HCT116 (cell line): Measurements from ENCODE around the gene PRDX2. TPM values are rescaled to one million over a fixed set of nuclear protein-coding genes. Genes with fewer than 3 reads are reported as not detected.

Source experiments
- ATAC-seq: fragments of 200-7000 bp; cut with Tn5 transposase; 2 replicates; pipeline ENCODE4 v1.9.1; 2020; ENCODE audit warnings: mild to moderate bottlenecking, moderate library complexity
- BruUV-seq: library from RNA; stranded (reverse); fragments of 400-500 nt; replicated peaks from 2 replicates; lab custom pipeline; 2021; lab: Mats Ljungman, UMichigan
- CTCF ChIA-PET: fragments of 300-600 bp; sonication (Branson Sonifier 250); formaldehyde crosslinking; loops from one replicate; lab custom pipeline; 2021; ENCODE audit warnings: antibody characterized with exemption; lab: Charles Lee
- POLR2A ChIA-PET: fragments of 300-600, 350-600 bp; sonication (Branson Sonifier 250); formaldehyde crosslinking; loops from one replicate; lab custom pipeline; 2021; ENCODE audit warnings: antibody characterized with exemption; lab: Charles Lee
- RAD21 ChIA-PET, 2 experiments: fragments of 300-600 bp; sonication (Branson Sonifier 250); formaldehyde crosslinking; loops; one replicate each; lab custom pipeline; 2023; ENCODE audit warnings: low total read pairs in 2 of 2; ENCODE audit not compliant: uncharacterized antibody in 2 of 2, unreplicated experiment in 2 of 2, low non-redundant PET in 1 of 2; lab: Charles Lee
- DNase-seq: peaks from one replicate; pipeline ENCODE4 v3.0.0-alpha.2; 2010; ENCODE audit warnings: low read depth, low spot score
- H2AFZ ChIP-seq: fragments of 200-600 bp; shearing (Covaris generic), sonication (generic); 2 replicates; pipeline ENCODE4 v1.6.1; 2017; ENCODE audit warnings: low read depth, mixed run types, mixed read lengths, antibody characterized with exemption, low read length; ENCODE audit not compliant: poor library complexity, severe bottlenecking
- H3K27ac ChIP-seq: 2 replicates; pipeline ENCODE4 v1.5.1; 2012; ENCODE audit warnings: low read depth, low read length
- H3K27me3 ChIP-seq: fragments of 200-600 bp; sonication (generic); 2 replicates; pipeline ENCODE4 v1.6.1; 2016; ENCODE audit warnings: mixed run types, low read length, mixed read lengths; ENCODE audit not compliant: insufficient read depth
- H3K36me3 ChIP-seq, 2 experiments: fragments of 200-500 bp in 1 of 2; fragments of 200-600 bp in 1 of 2; sonication (Bioruptor generic) in 1 of 2; sonication (generic) in 1 of 2; 2 replicates each; pipeline versions ENCODE4 v1.5.1 to v1.6.1; 2014 to 2016; ENCODE audit warnings: low read length in 2 of 2, inconsistent platforms in 1 of 2, mixed read lengths in 1 of 2, mixed run types in 1 of 2; ENCODE audit not compliant: insufficient read depth in 2 of 2, control insufficient read depth in 1 of 2
- H3K4me1 ChIP-seq, 2 experiments: fragments of 200-600 bp in 1 of 2; sonication (generic) in 1 of 2; 2 replicates each; pipeline versions ENCODE4 v1.5.1 to v1.6.1; 2012 to 2017; ENCODE audit warnings: low read length in 2 of 2, inconsistent platforms in 1 of 2, mild to moderate bottlenecking in 1 of 2, mixed read lengths in 1 of 2, mixed run types in 1 of 2, moderate library complexity in 1 of 2; ENCODE audit not compliant: insufficient read depth in 2 of 2, control insufficient read depth in 1 of 2
- H3K4me2 ChIP-seq: fragments of 200-600 bp; sonication (generic); 2 replicates; pipeline ENCODE4 v1.6.1; 2017; ENCODE audit warnings: mixed run types, low read length, mixed read lengths
- H3K4me3 ChIP-seq, 2 experiments: fragments of 200-600 bp in 1 of 2; sonication (generic) in 1 of 2; replicated peaks in 1 of 2; 2 replicates each; pipeline ENCODE4 v1.5.1; 2011 to 2016; ENCODE audit warnings: low read length in 2 of 2, control low read depth in 1 of 2, low read depth in 1 of 2, mild to moderate bottlenecking in 1 of 2, mixed read lengths in 1 of 2, mixed run types in 1 of 2
- H3K79me2 ChIP-seq: fragments of 200-600 bp; sonication (generic); 2 replicates; pipeline ENCODE4 v1.6.1; 2017; ENCODE audit warnings: mild to moderate bottlenecking, mixed run types, low read length, moderate library complexity, mixed read lengths; ENCODE audit not compliant: insufficient read depth
- H3K9ac ChIP-seq: fragments of 200-600 bp; sonication (generic); 2 replicates; pipeline ENCODE4 v1.6.1; 2016; ENCODE audit warnings: low read length, mixed read lengths
- H3K9me2 ChIP-seq: fragments of 200-600 bp; sonication (generic), shearing (Covaris generic); 2 replicates; pipeline ENCODE4 v1.6.1; 2017; ENCODE audit warnings: mixed run types, mild to moderate bottlenecking, moderate library complexity; ENCODE audit not compliant: insufficient read depth
- H3K9me3 ChIP-seq, 2 experiments: fragments of 200-500 bp in 1 of 2; fragments of 200-600 bp in 1 of 2; sonication (Bioruptor generic) in 1 of 2; sonication (generic) in 1 of 2; 2 replicates each; pipeline ENCODE4 v1.6.1; 2014 to 2017; ENCODE audit warnings: low read length in 2 of 2, mixed read lengths in 2 of 2, inconsistent platforms in 1 of 2, low read depth in 1 of 2, mild to moderate bottlenecking in 1 of 2, mixed run types in 1 of 2, moderate library complexity in 1 of 2; ENCODE audit not compliant: control insufficient read depth in 1 of 2, insufficient read depth in 1 of 2
- H4K20me1 ChIP-seq: fragments of 200-600 bp; sonication (generic), shearing (Covaris generic); 2 replicates; pipeline ENCODE4 v1.6.1; 2017; ENCODE audit warnings: mixed run types, mild to moderate bottlenecking, moderate library complexity; ENCODE audit not compliant: insufficient read depth
- EZH2 ChIP-seq: fragments of 200-600 bp; sonication (generic); IDR thresholded peaks from 2 replicates; pipeline ENCODE4 v1.6.1; 2017; ENCODE audit warnings: antibody characterized with exemption, mixed run types
- POLR2A ChIP-seq: IDR thresholded peaks from 2 replicates; pipeline ENCODE4 v1.7.0; 2011; ENCODE audit warnings: borderline replicate concordance; ENCODE audit not compliant: insufficient read depth, insufficient read length; ENCODE audit errors: extremely low read depth
- SP1 ChIP-seq: IDR thresholded peaks from 2 replicates; pipeline ENCODE4 v1.6.1; 2012; ENCODE audit warnings: low read depth
- SRF ChIP-seq: IDR thresholded peaks from 2 replicates; pipeline ENCODE4 v1.6.1; 2012; ENCODE audit warnings: low read depth
- ZFX ChIP-seq: fragments of 450-650 bp; IDR thresholded peaks from 2 replicates; pipeline ENCODE4 v1.6.1; 2017
- intact Hi-C: fragments of 100-400 bp; cut with micrococcal nuclease; formaldehyde crosslinking; loops from 2 replicates; pipeline ENCODE4 v1.10.0; 2022
- total RNA-seq: library from RNA; stranded (reverse); gene quantifications from one replicate; pipeline ENCODE4 v1.2.1, GENCODE V29; 2021; ENCODE audit not compliant: unreplicated experiment
- TF ChIP-seq, protein P1 (sequence below): IDR thresholded peaks from 2 replicates; pipeline ENCODE4 v1.6.1; 2012
- TF ChIP-seq, protein P2 (sequence below): IDR thresholded peaks from 2 replicates; pipeline ENCODE4 v1.6.1; 2011; ENCODE audit warnings: mild to moderate bottlenecking, low read length, moderate library complexity; ENCODE audit not compliant: insufficient replicate concordance; ENCODE audit errors: extremely low read depth
- TF ChIP-seq, protein P3 (sequence below): IDR thresholded peaks from 2 replicates; pipeline ENCODE4 v1.6.1; 2012; ENCODE audit warnings: low read depth

PRDX2 gene
- total RNA-seq, 1 experiment from 2014 or later = 387 TPM

DNA sequence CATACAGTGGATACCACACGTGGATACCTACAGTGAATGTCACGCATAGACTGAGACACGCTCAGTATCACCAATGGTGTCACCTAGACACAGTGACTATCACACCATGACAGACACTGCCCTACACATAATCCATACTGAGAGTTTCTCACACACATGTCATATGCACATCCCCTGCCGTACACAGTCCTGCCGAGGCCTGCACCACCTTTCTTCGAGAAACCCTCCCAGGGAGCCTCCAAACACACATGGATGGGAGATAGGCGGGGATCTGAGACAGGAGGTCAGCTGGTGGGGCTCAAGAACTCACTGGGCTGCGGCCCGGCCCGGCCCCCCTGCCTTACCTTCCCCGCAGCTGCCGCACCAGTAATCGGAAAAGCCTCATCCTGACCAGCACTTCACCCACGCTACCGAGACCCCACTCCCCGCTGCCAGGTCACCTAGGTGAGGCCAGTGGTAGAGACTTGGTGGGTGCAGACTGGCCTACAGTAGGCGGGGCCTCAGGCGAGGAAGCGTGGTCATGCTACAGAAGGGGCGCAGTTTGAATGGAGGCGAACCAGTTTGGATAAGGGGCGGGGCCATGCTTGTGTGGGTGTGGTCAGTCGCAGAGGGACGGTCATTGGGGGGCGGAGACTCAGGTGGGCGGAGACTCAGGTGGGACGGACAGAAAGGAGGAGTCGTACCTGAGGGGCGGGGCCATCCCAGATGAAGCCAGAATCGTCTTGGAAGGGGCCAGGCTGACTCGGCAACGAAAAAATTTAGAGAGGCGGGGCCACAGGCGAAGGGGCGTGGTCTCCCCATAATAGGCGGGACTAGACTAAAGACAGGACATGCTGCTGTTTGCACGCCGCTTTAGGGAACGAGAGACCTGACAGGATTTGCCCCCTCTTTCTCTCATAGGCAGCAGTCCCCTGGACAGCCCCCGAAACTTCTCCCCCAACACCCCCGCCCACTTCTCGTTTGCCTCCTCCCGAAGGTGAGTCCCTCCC is 38.8 kb upstream of the PRDX2 start:
- Histone ChIP-seq H3K36me3 (peaks cover 5 to 6% of the 10 kb centered on the region in 2 experiments; a peak in 1 of 4 replicates), H2AFZ (no peak overlapping the region), H3K4me3 (no peak overlapping the region), H3K27me3 (no peaks in the 10 kb centered on the region), H4K20me1 (no peaks in the 10 kb centered on the region), H3K9me3 (no peaks in the 10 kb centered on the region), H3K9me2 (no peaks in the 10 kb centered on the region), H3K79me2 (peaks cover 36% of the 10 kb centered on the region; the same call in 1 of the 2 replicates), H3K27ac (peak overlapping the region; percentile 46), H3K4me1 (peaks cover 31 to 59% of the 10 kb centered on the region in 2 experiments), H3K4me2 (peak overlapping the region; percentile 52), H3K9ac (peak overlapping the region; percentile 24)
- POLR2A ChIA-PET = no interaction called here
- ATAC-seq (peak; percentile 76), DNase-seq (peak; percentile 93)
- TF ChIP-seq POLR2A (no peak), ZFX (no peak), SP1 (peak; percentile 60), SRF (no peak; the same call in 1 of the 2 replicates), EZH2 (no peak)
- TF ChIP-seq, protein P1, sequence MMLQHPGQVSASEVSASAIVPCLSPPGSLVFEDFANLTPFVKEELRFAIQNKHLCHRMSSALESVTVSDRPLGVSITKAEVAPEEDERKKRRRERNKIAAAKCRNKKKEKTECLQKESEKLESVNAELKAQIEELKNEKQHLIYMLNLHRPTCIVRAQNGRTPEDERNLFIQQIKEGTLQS = no peak
- TF ChIP-seq, protein P2, sequence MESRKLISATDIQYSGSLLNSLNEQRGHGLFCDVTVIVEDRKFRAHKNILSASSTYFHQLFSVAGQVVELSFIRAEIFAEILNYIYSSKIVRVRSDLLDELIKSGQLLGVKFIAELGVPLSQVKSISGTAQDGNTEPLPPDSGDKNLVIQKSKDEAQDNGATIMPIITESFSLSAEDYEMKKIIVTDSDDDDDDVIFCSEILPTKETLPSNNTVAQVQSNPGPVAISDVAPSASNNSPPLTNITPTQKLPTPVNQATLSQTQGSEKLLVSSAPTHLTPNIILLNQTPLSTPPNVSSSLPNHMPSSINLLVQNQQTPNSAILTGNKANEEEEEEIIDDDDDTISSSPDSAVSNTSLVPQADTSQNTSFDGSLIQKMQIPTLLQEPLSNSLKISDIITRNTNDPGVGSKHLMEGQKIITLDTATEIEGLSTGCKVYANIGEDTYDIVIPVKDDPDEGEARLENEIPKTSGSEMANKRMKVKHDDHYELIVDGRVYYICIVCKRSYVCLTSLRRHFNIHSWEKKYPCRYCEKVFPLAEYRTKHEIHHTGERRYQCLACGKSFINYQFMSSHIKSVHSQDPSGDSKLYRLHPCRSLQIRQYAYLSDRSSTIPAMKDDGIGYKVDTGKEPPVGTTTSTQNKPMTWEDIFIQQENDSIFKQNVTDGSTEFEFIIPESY = no peak
- TF ChIP-seq, protein P3, sequence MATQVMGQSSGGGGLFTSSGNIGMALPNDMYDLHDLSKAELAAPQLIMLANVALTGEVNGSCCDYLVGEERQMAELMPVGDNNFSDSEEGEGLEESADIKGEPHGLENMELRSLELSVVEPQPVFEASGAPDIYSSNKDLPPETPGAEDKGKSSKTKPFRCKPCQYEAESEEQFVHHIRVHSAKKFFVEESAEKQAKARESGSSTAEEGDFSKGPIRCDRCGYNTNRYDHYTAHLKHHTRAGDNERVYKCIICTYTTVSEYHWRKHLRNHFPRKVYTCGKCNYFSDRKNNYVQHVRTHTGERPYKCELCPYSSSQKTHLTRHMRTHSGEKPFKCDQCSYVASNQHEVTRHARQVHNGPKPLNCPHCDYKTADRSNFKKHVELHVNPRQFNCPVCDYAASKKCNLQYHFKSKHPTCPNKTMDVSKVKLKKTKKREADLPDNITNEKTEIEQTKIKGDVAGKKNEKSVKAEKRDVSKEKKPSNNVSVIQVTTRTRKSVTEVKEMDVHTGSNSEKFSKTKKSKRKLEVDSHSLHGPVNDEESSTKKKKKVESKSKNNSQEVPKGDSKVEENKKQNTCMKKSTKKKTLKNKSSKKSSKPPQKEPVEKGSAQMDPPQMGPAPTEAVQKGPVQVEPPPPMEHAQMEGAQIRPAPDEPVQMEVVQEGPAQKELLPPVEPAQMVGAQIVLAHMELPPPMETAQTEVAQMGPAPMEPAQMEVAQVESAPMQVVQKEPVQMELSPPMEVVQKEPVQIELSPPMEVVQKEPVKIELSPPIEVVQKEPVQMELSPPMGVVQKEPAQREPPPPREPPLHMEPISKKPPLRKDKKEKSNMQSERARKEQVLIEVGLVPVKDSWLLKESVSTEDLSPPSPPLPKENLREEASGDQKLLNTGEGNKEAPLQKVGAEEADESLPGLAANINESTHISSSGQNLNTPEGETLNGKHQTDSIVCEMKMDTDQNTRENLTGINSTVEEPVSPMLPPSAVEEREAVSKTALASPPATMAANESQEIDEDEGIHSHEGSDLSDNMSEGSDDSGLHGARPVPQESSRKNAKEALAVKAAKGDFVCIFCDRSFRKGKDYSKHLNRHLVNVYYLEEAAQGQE = no peak
- CTCF ChIA-PET = no interaction called here
- intact Hi-C loops = no loop called here
- BruUV-seq = no TSS peak
- RAD21 ChIA-PET = no interaction called here
